ENCODE measurements around the gene FHL2.

DNA sequence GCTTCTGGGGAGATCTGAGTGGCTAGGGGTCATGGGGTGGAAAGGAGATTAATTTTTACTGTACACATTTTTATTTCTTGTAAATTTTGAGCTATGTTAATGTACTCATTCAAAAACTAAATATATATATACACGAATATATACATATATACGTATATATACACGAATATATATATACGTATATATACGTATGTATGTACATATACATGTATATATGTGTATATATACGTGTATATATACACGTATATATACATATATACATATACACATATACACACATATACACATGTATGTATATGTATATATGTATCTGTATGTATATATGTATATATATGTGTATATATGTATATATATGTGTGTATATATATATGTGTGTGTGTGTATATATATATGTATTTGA, 3.0 kb upstream of the FHL2 start:
- TF ChIP-seq POLR2A (IDR thresholded peaks at IDR 0.05; ENCODE audit: extremely low read depth, insufficient read length), result no peak
- TF ChIP-seq, protein P1, sequence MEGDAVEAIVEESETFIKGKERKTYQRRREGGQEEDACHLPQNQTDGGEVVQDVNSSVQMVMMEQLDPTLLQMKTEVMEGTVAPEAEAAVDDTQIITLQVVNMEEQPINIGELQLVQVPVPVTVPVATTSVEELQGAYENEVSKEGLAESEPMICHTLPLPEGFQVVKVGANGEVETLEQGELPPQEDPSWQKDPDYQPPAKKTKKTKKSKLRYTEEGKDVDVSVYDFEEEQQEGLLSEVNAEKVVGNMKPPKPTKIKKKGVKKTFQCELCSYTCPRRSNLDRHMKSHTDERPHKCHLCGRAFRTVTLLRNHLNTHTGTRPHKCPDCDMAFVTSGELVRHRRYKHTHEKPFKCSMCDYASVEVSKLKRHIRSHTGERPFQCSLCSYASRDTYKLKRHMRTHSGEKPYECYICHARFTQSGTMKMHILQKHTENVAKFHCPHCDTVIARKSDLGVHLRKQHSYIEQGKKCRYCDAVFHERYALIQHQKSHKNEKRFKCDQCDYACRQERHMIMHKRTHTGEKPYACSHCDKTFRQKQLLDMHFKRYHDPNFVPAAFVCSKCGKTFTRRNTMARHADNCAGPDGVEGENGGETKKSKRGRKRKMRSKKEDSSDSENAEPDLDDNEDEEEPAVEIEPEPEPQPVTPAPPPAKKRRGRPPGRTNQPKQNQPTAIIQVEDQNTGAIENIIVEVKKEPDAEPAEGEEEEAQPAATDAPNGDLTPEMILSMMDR (IDR thresholded peaks at IDR 0.05; ENCODE audit: low read depth, low read length), result no peak
- no peak for TF ChIP-seq MAX (IDR thresholded peaks at IDR 0.05; ENCODE audit: low read depth, low read length)

Data from NB4 (cell line).